Measurements from ENCODE around the gene IL1RAPL1. TPM values are rescaled to one million over a fixed set of nuclear protein-coding genes. Genes with fewer than 3 reads are reported as not detected.

The IL1RAPL1 gene
- total and polyA plus RNA-seq, 2 donors (not counting 1 experiment from before 2014, with no cell fraction given) = 0.25 to 2.8 TPM

DNA sequence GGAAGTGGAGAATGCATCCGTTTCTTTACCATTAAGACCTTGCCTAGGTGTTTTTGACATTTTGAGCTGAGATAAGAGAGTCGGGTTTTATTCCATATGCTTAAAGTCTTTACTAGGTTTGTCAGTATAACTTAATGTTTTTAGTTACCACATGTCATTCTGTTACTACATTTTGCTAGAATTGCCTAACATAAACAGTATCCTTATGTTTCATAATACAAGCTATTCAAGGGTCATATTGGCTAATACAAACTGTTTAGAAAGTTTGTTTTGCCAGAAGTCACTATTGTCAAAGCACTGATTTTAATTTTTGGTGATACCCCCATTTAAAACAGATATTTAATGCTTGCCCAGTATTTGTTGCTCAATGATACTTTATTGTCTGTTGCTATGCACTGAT lies 1200.4 kb downstream of the IL1RAPL1 start:
- Histone ChIP-seq H3K27me3 (ENCODE audit: control insufficient read depth, insufficient read depth, low read length) (no peaks in the 10 kb centered on the region), H3K79me2 (ENCODE audit: control insufficient read depth, insufficient read depth, low read length) (no peaks in the 10 kb centered on the region), H3K4me2 (ENCODE audit: extremely low read depth, insufficient read depth, low read length) (no peak overlapping the region), H2AFZ (ENCODE audit: low read length) (no peak overlapping the region), H3K36me3 (ENCODE audit: control insufficient read depth, insufficient read depth, low read length) (no peaks in the 10 kb centered on the region), H3K9ac (ENCODE audit: insufficient read depth, low read length) (no peak overlapping the region), H4K20me1 (ENCODE audit: control insufficient read depth, extremely low read depth, insufficient read depth, low read length) (no peaks in the 10 kb centered on the region), H3K27ac (ENCODE audit: insufficient read depth, low read length) (no peak overlapping the region), H3K9me3 (ENCODE audit: control insufficient read depth, insufficient read depth, low read depth, low read length) (no peaks in the 10 kb centered on the region), H3K4me3 (replicated peaks in 1 of 4; ENCODE audit: control extremely low read depth in 1 of 4, insufficient read depth in 1 of 4, low read depth in 3 of 4, low read length in 4 of 4) (no peak overlapping the region), H3K4me1 (ENCODE audit: control insufficient read depth, extremely low read depth, insufficient read depth, low read length) (no peaks in the 10 kb centered on the region)
- peak in 1 of 2 donors; percentile 72 for DNase-seq (ENCODE audit: low read depth in 2 of 2)
- TF ChIP-seq EZH2 (IDR thresholded peaks at IDR 0.05; ENCODE audit: low read length, missing control alignments) = no peak
- TF ChIP-seq, protein P1, sequence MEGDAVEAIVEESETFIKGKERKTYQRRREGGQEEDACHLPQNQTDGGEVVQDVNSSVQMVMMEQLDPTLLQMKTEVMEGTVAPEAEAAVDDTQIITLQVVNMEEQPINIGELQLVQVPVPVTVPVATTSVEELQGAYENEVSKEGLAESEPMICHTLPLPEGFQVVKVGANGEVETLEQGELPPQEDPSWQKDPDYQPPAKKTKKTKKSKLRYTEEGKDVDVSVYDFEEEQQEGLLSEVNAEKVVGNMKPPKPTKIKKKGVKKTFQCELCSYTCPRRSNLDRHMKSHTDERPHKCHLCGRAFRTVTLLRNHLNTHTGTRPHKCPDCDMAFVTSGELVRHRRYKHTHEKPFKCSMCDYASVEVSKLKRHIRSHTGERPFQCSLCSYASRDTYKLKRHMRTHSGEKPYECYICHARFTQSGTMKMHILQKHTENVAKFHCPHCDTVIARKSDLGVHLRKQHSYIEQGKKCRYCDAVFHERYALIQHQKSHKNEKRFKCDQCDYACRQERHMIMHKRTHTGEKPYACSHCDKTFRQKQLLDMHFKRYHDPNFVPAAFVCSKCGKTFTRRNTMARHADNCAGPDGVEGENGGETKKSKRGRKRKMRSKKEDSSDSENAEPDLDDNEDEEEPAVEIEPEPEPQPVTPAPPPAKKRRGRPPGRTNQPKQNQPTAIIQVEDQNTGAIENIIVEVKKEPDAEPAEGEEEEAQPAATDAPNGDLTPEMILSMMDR (conservative IDR thresholded peaks at IDR 0.05 in 1 of 2, IDR thresholded peaks at IDR 0.05 in 1 of 2; ENCODE audit: low read depth in 1 of 2, low read length in 2 of 2) = no peak

DNA sequence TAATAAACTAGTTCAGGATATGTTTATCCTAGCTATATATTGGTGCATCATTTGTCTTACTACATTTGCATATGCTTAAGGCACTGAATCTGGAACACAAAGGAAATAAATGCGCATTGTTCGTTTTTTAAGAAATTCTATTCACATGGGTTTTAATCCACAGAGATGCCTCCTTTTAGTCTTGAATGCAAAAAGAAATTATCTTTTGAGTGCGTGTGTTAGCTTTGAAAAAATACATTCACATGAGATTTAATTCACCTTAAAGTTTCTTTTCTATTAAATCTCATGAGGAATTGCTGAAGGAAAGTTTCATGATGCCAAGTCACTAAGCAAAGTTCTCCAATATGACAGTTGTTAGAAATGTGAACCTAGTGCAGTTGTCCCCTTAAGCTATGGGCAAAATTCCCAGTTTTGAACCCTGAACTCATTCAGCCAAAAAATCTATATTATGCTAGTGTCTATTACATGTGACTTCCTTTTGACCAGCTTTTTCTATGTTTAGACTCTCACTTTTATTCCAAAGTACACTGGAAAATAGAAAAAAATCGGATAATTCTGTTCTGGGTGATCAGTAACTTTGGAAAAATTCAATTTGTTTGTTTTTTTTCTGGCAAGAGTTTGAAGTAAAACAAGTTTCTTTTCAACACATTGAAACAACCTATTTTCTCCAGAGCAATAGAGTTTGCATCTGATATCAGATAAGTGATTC lies 1201.9 kb downstream of the IL1RAPL1 start:
- H3K4me2 ChIP-seq (ENCODE audit: extremely low read depth, insufficient read depth, low read length) = no peak overlapping the region
- no peaks in the 10 kb centered on the region for H3K4me1 ChIP-seq (ENCODE audit: control insufficient read depth, extremely low read depth, insufficient read depth, low read length)
- H3K79me2 ChIP-seq (ENCODE audit: control insufficient read depth, insufficient read depth, low read length) = no peaks in the 10 kb centered on the region
- no peak overlapping the region for H3K27ac ChIP-seq (ENCODE audit: insufficient read depth, low read length)
- H2AFZ ChIP-seq (ENCODE audit: low read length) = no peak overlapping the region
- no peaks in the 10 kb centered on the region for H3K27me3 ChIP-seq (ENCODE audit: control insufficient read depth, insufficient read depth, low read length)
- no peak overlapping the region for H3K4me3 ChIP-seq (replicated peaks in 1 of 4; ENCODE audit: control extremely low read depth in 1 of 4, insufficient read depth in 1 of 4, low read depth in 3 of 4, low read length in 4 of 4)
- no peaks in the 10 kb centered on the region for H3K36me3 ChIP-seq (ENCODE audit: control insufficient read depth, insufficient read depth, low read length)
- no peak overlapping the region for H3K9ac ChIP-seq (ENCODE audit: insufficient read depth, low read length)
- H3K9me3 ChIP-seq (ENCODE audit: control insufficient read depth, insufficient read depth, low read depth, low read length) = no peaks in the 10 kb centered on the region
- H4K20me1 ChIP-seq (ENCODE audit: control insufficient read depth, extremely low read depth, insufficient read depth, low read length) = no peaks in the 10 kb centered on the region
- TF ChIP-seq, protein P1 (conservative IDR thresholded peaks at IDR 0.05 in 1 of 2, IDR thresholded peaks at IDR 0.05 in 1 of 2; ENCODE audit: low read depth in 1 of 2, low read length in 2 of 2) = no peak
- TF ChIP-seq EZH2 (IDR thresholded peaks at IDR 0.05; ENCODE audit: low read length, missing control alignments) = no peak
- DNase-seq (ENCODE audit: low read depth in 2 of 2) = no peak

DNA sequence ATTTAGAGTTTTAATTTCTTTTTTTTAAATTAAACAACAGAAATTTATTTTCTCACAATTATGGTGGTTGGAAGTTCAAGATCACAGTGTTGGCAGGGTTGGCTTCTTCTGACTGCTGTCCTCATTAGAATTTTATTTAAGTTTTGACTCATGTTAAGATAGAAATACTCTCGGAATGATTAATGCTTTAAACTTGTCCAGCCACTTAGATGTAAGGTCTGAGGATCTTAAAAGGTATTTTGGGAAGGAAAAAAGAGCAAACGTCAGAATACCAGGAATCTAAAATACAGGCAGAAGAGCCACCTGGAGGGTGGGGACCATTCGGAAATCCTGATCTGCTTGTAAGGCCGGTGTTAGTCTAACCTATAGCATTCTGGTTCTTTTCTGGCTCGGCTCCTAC lies 1205.1 kb downstream of the IL1RAPL1 start:
- no peak overlapping the region for H3K9ac ChIP-seq (ENCODE audit: insufficient read depth, low read length)
- peak in 1 of 2 donors; percentile 27 for DNase-seq (ENCODE audit: low read depth in 2 of 2)
- no peak overlapping the region for H3K4me3 ChIP-seq (replicated peaks in 1 of 4; ENCODE audit: control extremely low read depth in 1 of 4, insufficient read depth in 1 of 4, low read depth in 3 of 4, low read length in 4 of 4)
- TF ChIP-seq, protein P1 (conservative IDR thresholded peaks at IDR 0.05 in 1 of 2, IDR thresholded peaks at IDR 0.05 in 1 of 2; ENCODE audit: low read depth in 1 of 2, low read length in 2 of 2) = no peak
- TF ChIP-seq EZH2 (IDR thresholded peaks at IDR 0.05; ENCODE audit: low read length, missing control alignments) = no peak
- no peaks in the 10 kb centered on the region for H4K20me1 ChIP-seq (ENCODE audit: control insufficient read depth, extremely low read depth, insufficient read depth, low read length)
- H3K4me1 ChIP-seq (ENCODE audit: control insufficient read depth, extremely low read depth, insufficient read depth, low read length) = no peaks in the 10 kb centered on the region
- H3K27ac ChIP-seq (ENCODE audit: insufficient read depth, low read length) = no peak overlapping the region
- no peaks in the 10 kb centered on the region for H3K9me3 ChIP-seq (ENCODE audit: control insufficient read depth, insufficient read depth, low read depth, low read length)
- no peaks in the 10 kb centered on the region for H3K79me2 ChIP-seq (ENCODE audit: control insufficient read depth, insufficient read depth, low read length)
- H2AFZ ChIP-seq (ENCODE audit: low read length) = no peak overlapping the region
- no peaks in the 10 kb centered on the region for H3K27me3 ChIP-seq (ENCODE audit: control insufficient read depth, insufficient read depth, low read length)
- H3K4me2 ChIP-seq (ENCODE audit: extremely low read depth, insufficient read depth, low read length) = no peak overlapping the region
- H3K36me3 ChIP-seq (ENCODE audit: control insufficient read depth, insufficient read depth, low read length) = no peaks in the 10 kb centered on the region

Measured in fibroblast of lung (primary cell).